ENCODE data around the gene CDKL5.

Gene CDKL5

DNA sequence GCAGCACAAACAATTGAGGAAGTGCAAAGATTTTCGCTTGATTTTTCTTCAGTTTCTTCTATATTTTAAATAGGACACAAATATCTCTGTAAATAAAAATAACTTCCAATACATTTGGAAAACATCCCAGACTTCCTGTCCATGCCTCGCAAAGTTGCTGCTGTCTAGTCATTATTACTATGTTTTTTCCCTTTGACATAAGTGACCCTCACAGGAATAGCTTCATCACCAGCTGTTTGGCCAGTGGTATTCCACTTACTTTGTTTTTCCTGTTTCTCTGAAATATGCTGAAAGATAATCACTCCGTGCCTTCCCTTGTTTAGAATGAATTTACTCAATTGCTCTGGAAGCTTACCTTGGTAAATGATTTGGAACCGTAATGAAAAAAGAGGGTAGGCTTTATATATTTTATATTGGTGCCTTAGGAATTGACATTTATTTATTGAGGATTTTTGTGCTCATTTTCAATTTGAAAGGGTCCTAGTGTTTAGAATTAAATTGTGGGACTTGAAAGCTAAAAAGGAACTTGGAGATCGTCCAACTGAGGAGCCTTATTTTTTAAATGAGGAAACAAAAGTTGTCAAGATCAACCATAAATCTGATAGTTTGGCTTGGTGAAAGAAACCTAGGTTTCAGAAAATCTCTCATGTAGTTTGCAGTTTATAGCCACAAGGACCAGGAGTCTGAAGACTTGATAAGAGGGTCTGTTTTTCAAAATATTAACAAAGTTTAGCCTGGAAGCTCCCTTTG, 65.6 kb downstream of the CDKL5 start:
- H3K4me3 ChIP-seq (ENCODE audit: low read length), result no peak overlapping the region
- no peak for DNase-seq (ENCODE audit: low read depth)
- TF ChIP-seq, protein P1, sequence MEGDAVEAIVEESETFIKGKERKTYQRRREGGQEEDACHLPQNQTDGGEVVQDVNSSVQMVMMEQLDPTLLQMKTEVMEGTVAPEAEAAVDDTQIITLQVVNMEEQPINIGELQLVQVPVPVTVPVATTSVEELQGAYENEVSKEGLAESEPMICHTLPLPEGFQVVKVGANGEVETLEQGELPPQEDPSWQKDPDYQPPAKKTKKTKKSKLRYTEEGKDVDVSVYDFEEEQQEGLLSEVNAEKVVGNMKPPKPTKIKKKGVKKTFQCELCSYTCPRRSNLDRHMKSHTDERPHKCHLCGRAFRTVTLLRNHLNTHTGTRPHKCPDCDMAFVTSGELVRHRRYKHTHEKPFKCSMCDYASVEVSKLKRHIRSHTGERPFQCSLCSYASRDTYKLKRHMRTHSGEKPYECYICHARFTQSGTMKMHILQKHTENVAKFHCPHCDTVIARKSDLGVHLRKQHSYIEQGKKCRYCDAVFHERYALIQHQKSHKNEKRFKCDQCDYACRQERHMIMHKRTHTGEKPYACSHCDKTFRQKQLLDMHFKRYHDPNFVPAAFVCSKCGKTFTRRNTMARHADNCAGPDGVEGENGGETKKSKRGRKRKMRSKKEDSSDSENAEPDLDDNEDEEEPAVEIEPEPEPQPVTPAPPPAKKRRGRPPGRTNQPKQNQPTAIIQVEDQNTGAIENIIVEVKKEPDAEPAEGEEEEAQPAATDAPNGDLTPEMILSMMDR (conservative IDR thresholded peaks at IDR 0.05; ENCODE audit: low read length), result no peak

DNA sequence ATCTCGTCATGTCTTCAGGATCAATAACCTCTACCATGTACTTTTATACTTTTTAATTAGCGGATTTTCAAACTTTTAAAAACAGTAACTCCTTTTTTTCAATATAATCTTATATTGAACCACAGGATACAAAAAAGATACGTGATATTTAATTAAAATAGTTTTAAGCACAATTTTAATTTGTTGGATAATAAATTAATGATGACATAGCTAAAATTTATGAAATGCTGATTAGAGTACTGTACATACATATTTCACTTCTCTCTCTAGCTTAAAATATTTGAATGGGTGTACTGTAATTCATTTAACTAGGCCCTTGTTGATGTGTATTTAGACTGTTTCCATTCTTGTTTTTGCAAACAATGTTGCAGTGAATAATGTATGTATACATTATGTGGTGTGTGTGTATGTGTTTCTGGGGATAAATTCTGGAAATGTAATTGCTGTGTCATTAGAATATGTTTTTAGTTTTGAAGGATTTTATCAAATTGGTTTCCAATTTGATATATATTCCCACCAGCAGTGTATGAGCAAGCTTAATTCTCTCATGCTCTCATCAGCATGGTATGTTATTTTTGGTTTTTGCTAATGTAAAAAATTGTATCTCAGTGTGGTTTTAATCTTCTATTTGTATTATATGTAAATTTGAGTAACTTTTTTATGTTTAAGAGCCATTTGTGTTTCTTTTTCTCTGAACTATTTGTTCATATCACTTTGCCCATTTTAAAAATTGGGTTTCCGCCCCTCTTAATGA, 66.4 kb downstream of the CDKL5 start:
- TF ChIP-seq, protein P1 (conservative IDR thresholded peaks at IDR 0.05; ENCODE audit: low read length), result no peak
- no peak overlapping the region for H3K4me3 ChIP-seq (ENCODE audit: low read length)
- no peak for DNase-seq (ENCODE audit: low read depth)

DNA sequence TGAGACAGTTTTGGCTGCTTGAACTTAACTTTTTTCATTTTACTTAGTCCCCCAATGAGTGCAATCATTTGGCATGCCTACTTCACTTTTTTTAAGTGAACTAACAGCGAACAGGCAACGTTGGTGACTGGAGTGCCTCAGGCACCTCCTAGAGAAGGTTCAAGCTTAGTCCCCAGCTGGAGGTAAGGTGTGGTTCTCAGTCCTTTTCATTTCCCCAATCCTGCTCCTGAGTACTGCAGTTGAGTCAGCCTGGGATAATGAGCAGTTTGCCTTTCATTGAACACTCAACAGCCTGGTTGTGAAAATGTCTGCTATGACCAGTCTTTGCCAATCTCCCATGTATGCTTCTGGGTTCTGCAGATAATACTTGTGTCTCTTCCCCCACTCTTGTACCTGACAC, 109.5 kb downstream of the CDKL5 start:
- no peak overlapping the region for H3K4me3 ChIP-seq (ENCODE audit: low read length)
- TF ChIP-seq, protein P1 (conservative IDR thresholded peaks at IDR 0.05; ENCODE audit: low read length), result no peak

DNA sequence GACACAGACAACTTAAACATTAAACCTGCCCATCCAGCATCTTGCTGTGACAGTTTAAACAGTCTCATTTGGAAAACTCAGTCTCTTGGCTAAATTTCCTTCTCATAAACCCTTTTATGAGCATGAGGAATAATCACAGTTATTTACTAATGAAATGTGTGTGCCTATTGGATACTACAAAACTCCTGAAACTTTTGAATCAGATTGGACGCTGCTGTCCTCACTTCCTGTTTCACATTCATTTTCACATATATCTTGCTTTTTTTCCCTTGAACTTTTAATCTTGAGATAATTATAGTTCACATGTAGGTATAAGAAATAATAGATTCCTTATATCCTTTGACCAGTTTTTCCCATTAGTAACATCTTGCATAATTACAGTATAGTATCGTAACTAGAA, 111.7 kb downstream of the CDKL5 start:
- H3K4me3 ChIP-seq (ENCODE audit: low read length), result no peak overlapping the region
- no peak for DNase-seq (ENCODE audit: low read depth)
- TF ChIP-seq, protein P1 (conservative IDR thresholded peaks at IDR 0.05; ENCODE audit: low read length), result no peak

More for the DNA sequence above, 109.5 kb downstream of the CDKL5 start:
- no peak for DNase-seq (ENCODE audit: low read depth)

DNA sequence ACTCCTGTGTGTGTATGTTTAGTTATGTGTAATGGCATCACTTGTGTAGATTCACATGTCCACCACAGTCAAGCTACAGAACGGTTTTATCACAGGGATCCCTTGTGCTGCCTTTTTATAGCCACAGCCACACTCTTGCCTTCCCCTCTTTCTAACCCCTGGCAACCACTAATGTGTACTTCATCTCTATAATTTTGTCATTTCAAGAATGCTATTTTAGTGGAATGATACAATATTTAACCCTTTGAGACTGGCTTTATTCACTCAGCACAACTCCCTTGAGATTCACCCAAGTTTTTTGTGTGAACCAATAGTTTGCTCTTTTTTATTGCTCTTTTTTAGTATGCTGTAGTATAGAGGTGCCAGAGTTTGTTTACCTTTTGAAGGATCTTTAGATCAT, 112.1 kb downstream of the CDKL5 start:
- TF ChIP-seq, protein P1 (conservative IDR thresholded peaks at IDR 0.05; ENCODE audit: low read length), result no peak
- H3K4me3 ChIP-seq (ENCODE audit: low read length), result no peak overlapping the region
- DNase-seq (ENCODE audit: low read depth), result no peak

DNA sequence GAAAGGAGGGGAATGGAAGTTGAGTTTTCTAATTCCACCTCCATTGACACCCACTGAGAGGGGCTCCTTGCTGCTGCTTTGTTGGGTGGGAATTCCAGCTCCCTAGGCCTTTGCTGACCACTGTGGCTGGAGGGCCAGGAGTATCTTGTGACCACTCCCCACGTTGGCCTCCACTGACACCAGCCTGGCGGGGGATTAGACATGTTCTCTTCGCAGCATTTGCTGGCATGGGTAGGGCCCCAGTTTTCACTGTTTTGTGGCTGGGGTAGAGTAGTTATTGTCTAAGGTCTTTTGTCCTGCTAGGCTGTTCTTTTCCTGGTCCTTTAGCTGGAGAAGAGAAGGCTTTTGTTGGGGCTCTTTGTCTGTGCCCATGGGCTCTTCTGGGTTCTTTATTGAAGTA, 116.7 kb downstream of the CDKL5 start:
- TF ChIP-seq, protein P1 (conservative IDR thresholded peaks at IDR 0.05; ENCODE audit: low read length), result no peak
- H3K4me3 ChIP-seq (ENCODE audit: low read length), result no peak overlapping the region
- no peak for DNase-seq (ENCODE audit: low read depth)

DNA sequence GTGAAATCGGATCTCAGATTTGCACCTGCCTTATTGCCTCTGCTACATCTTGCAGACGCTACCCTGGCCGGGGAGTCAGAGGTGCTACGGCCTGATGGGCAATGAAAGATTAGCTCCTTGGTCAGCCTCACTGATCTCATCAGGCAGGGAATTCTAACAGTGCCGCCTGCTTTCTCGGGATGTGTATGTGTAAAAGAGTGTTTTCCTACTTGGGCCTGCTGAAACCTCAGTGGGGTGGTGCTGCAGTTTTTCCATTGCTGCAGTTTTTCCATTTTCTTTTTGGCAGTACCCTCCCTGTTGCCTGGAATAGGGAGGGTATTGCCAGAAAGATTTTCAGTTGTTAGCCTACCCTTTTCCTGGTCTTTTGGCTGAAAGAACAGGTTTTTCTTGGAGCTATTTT, 117.5 kb downstream of the CDKL5 start:
- TF ChIP-seq, protein P1 (conservative IDR thresholded peaks at IDR 0.05; ENCODE audit: low read length), result no peak

More for the DNA sequence above, 117.5 kb downstream of the CDKL5 start:
- DNase-seq (ENCODE audit: low read depth), result no peak
- H3K4me3 ChIP-seq (ENCODE audit: low read length), result no peak overlapping the region

All from AG10803 (cell line).